Measurements from ENCODE around the gene TRIM48.
"Not testable (repeated sequence)": the region's sequence is repeated elsewhere in the genome, so short reads cannot be mapped to it uniquely, and the experiment has no call there.

TRIM48 gene, protein sequence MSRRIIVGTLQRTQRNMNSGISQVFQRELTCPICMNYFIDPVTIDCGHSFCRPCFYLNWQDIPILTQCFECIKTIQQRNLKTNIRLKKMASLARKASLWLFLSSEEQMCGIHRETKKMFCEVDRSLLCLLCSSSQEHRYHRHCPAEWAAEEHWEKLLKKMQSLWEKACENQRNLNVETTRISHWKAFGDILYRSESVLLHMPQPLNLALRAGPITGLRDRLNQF

GRCh38 chr11:55261855-55262254, at the start of gene TRIM48:
TSS of gene TRIM48 (plus strand) at chr11:55262155. CDS start at chr11:55262268, 113 bp downstream.
- DNase-seq: not testable (repeated sequence)

DNA sequence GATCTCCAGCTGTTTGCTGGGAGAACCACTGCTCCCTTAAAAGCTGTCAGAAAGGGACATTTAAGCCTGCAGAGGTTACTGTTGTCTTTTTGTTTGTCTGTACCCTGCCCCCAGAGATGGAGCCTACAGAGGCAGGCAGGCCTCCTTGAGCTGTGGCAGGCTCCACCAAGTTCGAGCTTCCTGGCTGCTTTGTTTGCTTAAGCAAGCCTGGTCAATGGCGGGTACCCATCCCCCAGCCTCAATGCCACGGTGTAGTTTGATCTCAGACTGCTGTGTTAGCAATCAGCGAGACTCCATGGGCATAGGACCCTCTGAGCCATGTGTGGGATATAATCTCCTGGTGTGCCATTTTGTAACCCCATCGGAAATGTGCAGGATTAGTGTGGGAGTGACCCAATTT, 23.6 kb upstream of the TRIM48 start:
- not testable (repeated sequence) for DNase-seq

GRCh38 chr11:55263081-55263480, 1.1 kb downstream of the TRIM48 start:
- DNase-seq: no peak

Data from right forelimb (tissue), 1 donor.